ENCODE measurements around the gene BLTP1.
"Not testable (repeated sequence)": the region's sequence is repeated elsewhere in the genome, so short reads cannot be mapped to it uniquely, and the experiment has no call there.

The BLTP1 gene, protein sequence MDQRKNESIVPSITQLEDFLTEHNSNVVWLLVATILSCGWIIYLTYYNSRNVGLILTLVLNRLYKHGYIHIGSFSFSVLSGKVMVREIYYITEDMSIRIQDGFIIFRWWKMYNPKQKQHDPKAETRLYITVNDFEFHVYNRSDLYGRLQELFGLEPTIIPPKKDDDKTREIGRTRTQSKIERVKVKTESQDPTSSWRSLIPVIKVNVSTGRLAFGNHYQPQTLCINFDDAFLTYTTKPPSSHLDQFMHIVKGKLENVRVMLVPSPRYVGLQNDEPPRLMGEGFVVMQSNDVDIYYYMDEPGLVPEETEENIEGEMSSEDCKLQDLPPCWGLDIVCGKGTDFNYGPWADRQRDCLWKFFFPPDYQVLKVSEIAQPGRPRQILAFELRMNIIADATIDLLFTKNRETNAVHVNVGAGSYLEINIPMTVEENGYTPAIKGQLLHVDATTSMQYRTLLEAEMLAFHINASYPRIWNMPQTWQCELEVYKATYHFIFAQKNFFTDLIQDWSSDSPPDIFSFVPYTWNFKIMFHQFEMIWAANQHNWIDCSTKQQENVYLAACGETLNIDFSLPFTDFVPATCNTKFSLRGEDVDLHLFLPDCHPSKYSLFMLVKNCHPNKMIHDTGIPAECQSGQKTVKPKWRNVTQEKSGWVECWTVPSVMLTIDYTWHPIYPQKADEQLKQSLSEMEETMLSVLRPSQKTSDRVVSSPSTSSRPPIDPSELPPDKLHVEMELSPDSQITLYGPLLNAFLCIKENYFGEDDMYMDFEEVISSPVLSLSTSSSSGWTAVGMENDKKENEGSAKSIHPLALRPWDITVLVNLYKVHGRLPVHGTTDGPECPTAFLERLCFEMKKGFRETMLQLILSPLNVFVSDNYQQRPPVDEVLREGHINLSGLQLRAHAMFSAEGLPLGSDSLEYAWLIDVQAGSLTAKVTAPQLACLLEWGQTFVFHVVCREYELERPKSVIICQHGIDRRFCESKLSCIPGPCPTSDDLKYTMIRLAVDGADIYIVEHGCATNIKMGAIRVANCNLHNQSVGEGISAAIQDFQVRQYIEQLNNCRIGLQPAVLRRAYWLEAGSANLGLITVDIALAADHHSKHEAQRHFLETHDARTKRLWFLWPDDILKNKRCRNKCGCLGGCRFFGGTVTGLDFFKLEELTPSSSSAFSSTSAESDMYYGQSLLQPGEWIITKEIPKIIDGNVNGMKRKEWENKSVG (N-terminal part only)

DNA sequence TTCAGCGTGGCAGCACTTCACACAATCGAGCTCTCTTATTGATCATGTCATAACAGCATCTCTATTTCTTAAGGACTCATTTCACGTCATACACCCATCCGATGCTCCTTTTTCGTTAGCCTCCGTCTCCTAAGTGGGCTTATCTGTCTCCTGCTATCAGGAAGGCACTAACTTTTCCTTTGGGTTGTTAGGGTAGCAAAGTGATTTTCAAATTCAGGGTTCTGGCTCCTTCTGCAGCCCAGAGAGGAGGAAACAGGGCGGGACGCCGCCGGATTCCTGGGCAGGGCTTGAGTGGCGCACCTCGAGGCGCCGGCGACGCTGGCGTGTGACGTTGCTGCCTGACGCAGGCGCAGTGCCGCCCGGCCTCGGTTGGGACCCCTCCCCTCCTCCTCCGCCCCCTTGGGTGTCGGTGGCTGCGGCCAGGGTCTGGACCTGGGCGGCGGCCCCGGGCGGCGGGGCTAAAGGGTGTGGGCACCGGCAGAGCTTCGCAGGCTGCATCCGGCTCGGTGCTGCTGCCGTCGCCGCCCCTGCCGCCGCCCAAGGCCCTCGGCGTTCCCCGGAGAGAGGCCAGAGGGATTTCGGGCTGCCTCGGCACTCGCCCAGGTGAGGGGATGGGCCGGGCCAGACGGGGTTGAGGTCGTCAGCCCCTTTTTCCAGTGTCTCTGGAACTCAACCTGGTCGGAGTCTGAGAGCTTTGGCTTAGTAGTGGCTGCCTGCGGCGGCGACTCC is at the start of gene BLTP1:
Gene BLTP1 (plus strand): TSS at position 350 of the 729 bp plus-strand sequence. CDS start 18,317 bp downstream, outside the sequence.
- FAIRE-seq = no peak

DNA sequence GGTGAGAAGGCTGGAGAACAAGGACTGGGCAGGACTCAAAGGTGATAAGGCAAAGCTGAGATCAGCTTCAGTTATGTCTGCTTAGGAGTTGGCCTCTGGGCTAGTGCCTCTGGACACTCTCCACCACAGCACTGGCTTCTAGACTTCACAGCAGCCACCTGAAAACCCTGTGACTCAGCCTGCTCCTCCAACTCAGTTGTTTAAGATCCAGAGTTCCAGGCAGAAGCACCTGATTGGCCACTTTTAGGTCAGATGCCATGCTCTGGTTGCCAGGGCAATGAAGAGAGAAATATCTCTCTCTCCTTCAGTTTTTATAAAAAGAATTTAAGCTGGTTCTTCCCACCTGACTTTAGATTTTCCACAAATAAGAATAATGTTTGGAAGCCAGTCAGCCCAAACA is 47.9 kb upstream of the BLTP1 start:
- FAIRE-seq = no peak

DNA sequence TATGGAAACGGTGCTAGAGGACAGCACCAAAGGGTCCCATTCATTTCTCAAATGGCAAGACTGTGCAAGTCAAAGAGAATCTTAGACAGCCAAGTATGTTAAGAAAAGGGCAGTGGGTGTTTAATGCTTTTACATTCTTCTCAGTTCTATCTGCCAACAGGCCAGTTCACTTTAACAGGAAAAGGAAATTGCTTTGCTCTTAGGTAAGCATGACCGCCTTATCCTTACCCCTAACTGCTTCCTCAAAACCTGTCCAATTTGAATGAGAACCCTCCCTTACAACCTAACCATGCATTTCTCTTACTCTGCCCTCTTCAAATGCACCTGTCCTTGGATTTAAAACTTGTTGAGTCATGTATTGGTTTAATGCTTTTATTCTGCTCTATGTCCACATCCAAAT is 44.5 kb upstream of the BLTP1 start:
- FAIRE-seq = no peak

DNA sequence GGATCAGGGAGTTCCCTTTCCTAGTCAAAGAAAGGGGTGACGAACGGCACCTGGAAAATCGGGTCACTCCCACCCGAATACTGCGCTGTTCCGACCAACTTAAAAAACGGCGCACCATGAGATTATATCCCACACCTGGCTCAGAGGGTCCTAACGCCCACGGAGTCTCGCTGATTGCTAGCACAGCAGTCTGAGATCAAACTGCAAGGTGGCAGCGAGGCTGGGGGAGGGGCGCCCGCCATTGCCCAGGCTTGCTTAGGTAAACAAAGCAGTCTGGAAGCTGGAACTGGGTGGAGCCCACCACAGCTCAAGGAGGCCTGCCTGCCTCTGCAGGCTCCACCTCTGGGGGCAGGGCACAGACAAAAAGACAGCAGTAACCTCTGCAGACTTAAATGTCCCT is 41.8 kb upstream of the BLTP1 start:
- FAIRE-seq = not testable (repeated sequence)

DNA sequence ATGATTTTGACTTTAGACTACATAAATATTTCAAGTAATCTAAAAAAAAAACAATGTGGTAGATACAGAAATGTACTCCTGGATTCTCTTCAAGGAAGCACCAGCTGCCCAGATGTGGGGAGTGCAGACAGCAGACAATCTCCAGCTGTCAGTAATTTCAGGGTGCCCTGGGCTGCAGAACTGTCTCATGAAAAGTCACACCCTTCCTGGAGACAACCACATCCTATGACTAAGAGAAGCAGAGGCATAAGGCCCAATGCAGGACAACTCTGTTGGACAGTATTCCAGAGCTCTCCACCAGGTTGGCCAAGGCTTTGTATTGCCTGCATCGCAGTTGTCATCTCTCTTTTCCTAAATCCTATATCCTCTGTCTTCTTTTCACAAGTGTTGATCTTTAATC is 34.4 kb upstream of the BLTP1 start:
- FAIRE-seq = no peak

DNA sequence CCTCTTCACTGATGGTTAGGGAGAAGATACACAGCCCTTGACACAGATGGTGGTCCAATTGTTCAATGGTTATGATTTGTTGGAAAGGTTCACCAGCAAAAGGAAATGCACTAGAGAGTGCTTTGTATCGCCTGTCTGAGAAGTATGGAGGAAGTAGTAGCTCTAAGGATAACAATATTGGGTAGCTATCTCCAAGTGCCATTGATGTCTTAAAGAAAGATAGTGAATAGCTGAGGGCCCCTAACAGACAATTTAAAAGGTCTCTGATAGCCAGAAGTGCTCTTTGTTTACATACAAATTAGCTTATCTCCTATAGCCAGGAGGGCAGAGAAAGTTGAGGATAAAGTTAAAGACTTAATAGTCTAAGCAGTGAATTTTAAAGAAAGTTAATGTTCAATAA is 33.9 kb upstream of the BLTP1 start:
- no peak for FAIRE-seq

DNA sequence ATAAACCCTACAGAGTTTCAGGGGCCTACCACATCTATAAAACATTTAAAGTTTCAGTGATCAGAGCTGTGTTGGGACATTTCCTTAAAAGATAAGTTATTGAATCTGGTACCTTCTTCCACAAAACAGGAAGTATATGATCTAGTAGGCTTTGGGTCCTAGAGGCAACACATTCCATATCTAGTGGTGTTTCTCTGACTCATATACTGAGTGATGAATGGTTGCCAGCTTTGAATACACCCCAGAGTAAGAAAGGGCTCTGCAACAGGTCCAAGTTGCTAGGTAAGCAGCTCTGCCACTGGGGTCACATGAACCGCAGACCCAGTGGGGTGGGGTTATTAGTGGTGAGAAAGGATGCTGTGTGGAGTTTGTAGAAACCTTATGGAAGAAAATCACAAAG is 32.4 kb upstream of the BLTP1 start:
- FAIRE-seq = no peak

DNA sequence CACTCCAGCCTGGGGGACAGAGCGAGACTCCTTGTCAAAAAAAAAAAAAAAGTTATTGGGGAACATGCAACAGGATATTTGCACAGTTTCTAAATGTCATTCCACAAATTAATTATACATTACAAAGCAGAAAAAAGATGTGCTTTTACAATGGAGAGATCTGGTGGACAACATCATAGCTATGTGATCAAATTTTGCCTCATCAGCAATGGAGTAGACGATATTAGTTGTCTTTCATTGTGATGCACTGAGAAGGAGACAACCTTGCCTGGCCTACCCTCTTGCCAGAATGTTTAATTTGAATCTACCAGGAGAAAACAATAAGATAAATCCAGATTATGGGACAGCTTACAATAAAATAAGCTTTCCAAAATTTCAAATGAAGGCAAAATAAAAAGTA is 30.5 kb upstream of the BLTP1 start:
- no peak for FAIRE-seq

DNA sequence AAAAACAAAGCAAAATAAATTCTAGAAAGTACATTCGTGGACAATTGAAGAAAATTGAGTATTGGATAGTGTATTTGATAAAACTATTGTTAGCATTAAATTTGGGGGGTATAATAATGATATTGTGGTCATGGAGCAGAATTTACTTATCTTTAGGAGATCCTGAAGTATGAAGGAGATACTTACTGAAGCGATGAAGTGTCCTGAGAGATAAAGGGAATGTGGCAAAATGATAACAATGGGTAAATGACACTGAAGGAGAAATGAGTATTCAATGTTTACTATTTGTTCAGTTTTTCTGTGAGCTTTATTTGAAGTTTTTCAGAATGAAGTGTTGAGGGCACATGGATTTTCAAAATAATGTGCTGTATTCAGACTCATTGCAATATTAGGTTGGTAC is 30.0 kb upstream of the BLTP1 start:
- FAIRE-seq = no peak

DNA sequence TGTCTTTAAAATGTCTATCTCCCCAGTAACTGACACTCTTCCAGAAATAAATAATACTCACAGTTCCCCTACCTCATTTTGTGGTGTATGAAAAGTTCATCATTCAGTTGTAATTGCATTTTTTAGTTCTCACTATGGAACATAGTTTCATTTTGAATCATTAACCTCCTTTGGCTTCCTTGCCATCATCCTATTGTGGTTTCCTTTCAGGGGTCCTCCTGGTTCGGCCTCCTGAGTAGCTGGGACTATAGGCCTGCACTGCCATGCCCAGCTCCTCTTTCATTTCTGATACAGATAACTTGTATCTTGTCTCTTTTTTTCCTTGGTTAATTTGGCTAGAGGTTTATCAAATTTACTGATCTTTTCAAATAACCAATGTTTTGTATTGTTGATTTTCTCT is 23.1 kb upstream of the BLTP1 start:
- FAIRE-seq = no peak

DNA sequence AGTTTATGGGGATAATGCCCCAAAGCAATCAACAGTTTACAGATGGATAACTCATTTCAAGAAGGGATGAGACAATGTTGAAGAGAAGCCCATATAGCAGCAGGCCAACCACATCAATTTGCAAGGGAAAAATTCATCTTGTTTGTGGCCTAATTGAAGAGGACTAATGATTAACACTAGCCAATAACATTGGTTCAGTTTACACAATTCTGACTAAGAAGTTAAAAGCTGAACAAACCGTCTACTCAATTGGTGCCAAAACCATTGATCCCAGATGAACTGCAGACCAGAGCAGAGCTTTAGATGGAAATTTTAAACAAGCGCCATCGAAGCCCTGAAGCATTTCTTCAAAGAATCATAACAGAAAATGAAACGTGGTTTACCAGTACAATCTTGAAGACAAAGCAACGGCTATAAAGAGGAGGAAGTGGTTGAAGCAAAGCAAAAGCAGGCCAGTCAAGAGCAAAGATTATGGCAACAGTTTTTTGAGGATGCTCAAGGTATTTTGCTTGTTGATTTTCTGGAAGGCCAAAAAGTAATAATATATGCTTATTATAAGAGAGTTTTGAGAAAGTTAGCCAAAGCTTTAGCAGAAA is 20.5 kb upstream of the BLTP1 start:
- no peak for FAIRE-seq

DNA sequence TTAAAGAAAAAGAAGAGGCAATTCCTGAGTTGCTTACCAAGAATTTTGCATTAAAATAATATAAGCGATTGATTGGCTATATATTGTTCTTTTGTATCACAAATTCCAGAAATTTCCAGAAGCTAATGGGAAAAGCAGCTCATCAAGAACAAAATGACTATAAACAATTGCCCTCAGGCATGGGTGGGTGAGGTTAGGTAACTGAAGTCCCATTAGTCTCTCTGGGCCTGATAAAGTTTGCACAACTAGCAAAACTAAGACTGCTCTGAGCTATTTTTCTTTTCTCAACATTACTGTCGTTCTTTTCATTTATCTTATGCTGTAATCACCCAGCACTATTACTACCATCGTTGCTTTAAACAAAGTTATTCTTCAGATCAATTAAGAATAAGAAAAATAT is 19.2 kb upstream of the BLTP1 start:
- FAIRE-seq = no peak

DNA sequence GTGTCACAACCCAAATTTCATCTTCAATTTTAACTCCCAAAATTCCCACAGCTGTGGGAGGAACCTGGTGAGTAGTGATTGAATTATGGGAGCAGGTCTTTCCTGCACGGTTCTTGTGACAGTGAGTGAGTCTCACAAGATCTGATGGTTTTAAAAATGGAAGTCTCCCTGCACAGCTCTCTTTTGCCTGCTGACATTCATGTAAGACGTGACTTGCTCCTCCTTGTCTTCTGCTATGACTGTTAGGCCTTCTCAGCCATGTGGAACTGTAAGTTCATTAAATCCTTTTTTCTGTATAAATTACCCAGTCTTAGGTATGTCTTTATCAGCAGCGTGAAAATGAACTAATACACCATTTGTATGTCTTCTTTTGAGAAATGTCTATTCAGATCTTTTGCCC is 13.0 kb upstream of the BLTP1 start:
- no peak for FAIRE-seq

DNA sequence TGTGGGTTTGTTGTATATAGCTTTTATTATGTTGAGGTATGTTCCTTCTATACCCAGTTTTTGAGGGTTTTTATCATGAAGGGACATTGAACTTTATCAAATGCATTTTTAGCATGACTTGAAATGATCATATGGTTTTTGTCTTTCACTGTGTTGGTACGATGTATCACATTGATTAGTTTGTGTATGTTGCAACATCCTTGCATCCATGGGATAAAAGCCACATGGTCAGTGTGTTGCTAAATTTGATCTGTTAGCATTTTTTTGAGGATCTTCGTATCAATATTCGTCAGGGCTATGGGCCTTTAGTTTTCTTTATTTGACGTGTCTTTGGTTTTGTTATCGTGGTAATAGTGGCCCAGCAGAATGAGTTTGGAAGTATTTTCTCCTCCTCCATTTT is 11.3 kb upstream of the BLTP1 start:
- FAIRE-seq = no peak

DNA sequence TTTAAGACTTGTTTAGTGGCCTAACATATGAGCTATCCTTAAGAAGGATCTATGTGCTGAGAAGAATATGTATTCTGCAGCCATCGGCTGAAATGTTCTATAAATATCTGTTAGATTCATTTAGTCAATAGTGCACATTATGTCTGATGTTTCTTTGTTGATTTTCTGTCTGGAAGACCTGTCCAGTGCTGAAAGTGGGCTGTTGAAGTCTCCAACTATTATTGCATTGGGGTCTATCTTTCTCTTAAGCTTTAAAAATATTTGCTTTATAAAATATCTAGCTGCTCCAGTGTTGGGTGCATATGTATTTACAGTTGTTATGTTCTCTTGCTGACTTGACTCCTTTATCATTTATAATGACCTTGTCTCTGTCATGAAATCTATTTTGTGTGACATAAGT is 9.4 kb upstream of the BLTP1 start:
- no peak for FAIRE-seq

DNA sequence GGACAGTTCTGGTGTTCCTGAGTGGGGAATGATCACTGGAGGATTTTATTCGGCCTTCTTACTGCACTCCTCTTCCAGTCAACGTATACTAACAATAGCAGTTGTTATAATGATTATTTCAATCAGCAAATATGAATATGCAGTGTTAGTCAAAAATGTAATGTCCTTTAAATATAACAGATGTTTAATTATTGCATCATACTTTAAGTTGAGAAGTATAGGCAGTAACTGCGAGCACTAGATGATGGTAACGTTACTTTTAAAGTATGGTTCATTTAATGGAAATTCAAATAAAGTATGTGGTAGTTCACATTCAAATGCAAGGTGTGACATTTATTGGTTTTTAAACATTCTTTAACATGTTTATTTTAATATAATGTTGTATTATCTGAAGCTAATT is 5.5 kb upstream of the BLTP1 start:
- FAIRE-seq = no peak

DNA sequence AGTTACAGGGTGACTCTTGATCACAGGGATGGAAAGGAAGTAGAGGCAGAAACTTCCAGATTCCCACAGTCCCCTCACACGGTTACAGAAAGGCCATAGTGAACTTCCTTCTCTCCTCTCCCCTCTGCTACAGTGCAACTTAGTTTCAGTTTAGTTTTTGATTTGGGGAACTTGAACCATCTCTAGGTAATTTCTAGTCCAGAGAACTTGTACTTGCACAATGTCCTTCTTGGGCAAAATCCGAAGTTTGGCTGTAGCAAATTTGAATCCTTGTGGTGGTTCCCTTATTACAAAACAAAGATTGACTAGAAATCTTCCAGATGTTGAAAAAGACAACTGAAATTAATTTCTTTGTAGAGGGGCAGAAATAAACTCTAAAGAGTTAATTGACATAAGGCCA is 1.2 kb upstream of the BLTP1 start:
- no peak for FAIRE-seq

DNA sequence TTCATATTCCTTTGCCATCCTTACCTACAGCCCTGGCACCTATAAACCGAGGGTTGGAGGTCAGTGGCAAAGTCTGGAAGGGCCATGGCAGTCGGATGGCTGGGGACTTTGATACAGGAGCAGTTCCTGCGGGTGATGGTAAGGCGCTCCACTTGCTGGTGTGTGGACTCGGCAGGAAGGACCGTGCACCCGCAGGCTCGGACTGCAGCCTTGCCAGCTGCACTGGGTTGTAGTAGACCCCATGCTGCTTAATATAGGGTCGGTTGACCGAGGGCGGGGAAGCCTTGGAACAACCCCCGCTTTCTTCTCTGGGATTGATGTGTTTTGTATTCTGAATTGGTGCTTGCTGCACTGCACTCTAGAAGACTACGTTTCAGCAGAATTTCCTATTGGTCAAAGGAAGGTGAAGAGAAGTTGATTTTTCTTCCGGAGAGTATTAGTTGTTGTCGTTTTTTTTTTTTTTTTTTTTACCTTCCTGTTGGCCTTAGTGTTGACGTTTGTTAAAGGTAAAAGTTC is 638 bp downstream of the BLTP1 start:
- no peak for FAIRE-seq

DNA sequence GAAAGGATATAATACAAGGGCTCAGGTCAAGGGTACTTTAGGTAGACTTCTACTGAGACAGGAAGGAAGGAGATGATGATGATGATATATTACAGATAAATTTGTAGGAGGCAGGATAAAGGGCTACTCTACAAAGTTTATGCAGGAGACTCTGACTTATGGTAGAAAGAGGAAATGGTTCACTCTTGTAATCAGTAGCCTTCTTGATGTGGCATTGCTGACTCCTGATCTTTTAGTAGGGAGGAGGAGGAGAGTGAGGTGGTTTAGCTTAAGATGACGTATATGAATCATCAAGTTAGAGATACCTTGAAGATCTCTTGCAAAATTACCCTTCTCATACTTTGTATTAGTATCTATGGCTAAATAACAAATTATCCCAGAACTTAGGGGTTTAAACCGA is 4.7 kb downstream of the BLTP1 start:
- no peak for FAIRE-seq

DNA sequence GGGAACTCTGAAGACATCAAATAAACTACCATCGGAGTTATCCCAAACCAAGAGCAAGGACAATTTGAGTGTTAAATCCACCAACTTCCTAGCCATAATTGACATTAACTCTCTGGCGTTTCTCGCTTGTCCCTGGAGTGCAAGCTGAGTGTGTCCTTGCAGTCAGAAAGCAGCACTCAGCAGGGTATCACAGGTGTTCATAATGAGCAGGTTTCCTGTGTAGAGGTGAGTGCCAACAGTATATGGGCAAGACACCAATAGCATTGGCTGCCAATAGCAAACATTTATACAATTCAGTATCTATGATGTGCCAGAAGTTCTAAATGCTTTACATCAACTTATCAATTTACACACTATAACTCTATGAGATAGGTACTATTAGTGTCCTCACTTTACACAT is 11.2 kb downstream of the BLTP1 start:
- FAIRE-seq = no peak

DNA sequence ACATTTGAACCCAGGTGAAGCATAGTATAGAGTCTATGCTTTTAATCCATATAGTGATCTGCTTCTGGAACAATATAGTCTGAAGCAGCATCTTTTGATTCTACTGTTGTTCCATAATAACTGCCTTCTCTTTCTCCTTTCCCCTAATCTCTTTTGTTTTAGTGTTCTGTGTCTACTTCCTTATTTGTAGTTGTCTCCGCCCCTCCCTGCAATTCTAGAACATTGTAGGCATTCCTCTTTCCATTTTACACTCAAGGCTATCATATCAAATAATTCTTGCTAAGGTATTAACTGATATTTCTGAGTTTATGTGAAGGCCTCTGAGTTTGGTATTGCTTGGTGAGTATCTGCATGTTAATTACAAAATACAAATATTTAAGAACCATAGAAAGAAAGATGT is 11.6 kb downstream of the BLTP1 start:
- no peak for FAIRE-seq

DNA sequence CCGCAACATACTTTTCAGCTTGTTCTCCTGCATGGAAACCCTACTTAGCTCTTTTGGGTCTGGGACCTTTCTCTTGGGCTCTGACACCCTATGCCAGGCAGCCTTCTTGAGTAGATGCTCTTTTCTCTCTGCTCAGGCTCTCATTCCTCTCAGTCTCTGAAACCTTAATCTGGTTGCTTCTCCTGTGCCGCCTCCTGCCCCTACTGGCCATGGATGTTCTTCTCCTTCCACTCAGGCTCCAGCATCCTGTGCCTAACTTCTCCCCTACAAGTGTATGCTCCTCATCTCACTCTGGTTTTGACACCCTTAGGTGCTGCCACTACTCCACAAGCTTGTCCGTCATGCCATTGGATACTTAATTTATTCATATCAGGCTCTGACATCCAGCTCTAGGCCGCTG is 15.2 kb downstream of the BLTP1 start:
- no peak for FAIRE-seq

Data from A204.1 (cell line).